ENCODE measurements around the gene BICD2.

The BICD2 gene

GRCh38 chr9:92710368-92710767 is 54.3 kb downstream of the BICD2 start:
- peaks cover 47% of the 10 kb centered on the region for H3K36me3 Mint-ChIP-seq (ENCODE audit: low read depth)
- H3K9me3 Mint-ChIP-seq: no peaks in the 10 kb centered on the region
- no peak overlapping the region for H3K27ac Mint-ChIP-seq
- H3K4me3 Mint-ChIP-seq: no peak overlapping the region
- peaks cover 30% of the 10 kb centered on the region for H3K4me1 Mint-ChIP-seq (ENCODE audit: low read depth)
- no peaks in the 10 kb centered on the region for H3K27me3 Mint-ChIP-seq

GRCh38 chr9:92709954-92710353 is 54.7 kb downstream of the BICD2 start:
- peaks cover 30% of the 10 kb centered on the region for H3K4me1 Mint-ChIP-seq (ENCODE audit: low read depth)
- H3K27ac Mint-ChIP-seq: no peak overlapping the region
- no peak overlapping the region for H3K4me3 Mint-ChIP-seq
- H3K9me3 Mint-ChIP-seq: no peaks in the 10 kb centered on the region
- H3K27me3 Mint-ChIP-seq: no peaks in the 10 kb centered on the region
- peaks cover 47% of the 10 kb centered on the region for H3K36me3 Mint-ChIP-seq (ENCODE audit: low read depth)

DNA sequence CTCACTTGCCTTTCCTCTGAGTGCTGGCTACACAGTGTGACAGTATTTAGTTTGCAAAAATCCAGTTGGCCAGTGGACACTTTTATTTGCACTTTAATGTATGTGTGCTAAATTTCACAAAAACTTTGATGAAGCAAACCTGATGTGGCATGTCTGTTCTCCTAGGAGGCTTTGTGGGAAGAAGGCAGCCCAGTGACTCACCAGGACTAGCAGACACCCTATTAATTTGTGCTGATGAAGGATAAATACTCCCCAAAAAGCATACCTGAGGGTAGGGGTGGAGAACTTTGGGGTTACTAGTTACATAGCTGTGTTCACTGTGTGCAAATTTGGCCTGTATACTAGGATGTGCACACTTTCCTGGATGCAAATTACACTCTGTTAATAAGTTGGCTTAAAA is 55.4 kb downstream of the BICD2 start:
- Mint-ChIP-seq H3K9me3 (no peaks in the 10 kb centered on the region), H3K4me3 (no peak overlapping the region), H3K27me3 (no peaks in the 10 kb centered on the region), H3K4me1 (ENCODE audit: low read depth) (peaks cover 30% of the 10 kb centered on the region), H3K36me3 (ENCODE audit: low read depth) (peaks cover 48% of the 10 kb centered on the region), H3K27ac (no peak overlapping the region)

DNA sequence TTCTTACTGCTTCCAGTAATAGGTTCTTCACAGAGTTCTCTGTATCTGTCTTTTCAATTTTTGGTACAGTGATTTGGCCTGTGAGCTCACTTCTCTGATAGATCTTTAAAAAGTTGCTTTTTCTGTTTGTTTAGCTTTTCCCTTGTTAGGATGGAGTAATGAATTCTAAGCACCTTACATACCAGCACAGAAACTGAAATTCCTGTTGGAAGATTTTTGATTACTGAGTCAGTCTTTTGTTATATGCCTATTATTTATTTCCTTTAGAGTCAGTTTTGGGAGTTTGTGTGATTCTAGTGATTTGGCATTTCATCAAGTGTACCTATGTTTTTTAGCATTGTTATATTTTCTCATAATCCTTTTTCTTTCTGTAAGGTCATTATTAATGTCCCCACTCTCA is 57.1 kb downstream of the BICD2 start:
- Mint-ChIP-seq H3K4me3 (no peak overlapping the region), H3K36me3 (ENCODE audit: low read depth) (peaks cover 40% of the 10 kb centered on the region), H3K27me3 (no peaks in the 10 kb centered on the region), H3K4me1 (ENCODE audit: low read depth) (peaks cover 26% of the 10 kb centered on the region), H3K9me3 (no peaks in the 10 kb centered on the region), H3K27ac (no peak overlapping the region)

DNA sequence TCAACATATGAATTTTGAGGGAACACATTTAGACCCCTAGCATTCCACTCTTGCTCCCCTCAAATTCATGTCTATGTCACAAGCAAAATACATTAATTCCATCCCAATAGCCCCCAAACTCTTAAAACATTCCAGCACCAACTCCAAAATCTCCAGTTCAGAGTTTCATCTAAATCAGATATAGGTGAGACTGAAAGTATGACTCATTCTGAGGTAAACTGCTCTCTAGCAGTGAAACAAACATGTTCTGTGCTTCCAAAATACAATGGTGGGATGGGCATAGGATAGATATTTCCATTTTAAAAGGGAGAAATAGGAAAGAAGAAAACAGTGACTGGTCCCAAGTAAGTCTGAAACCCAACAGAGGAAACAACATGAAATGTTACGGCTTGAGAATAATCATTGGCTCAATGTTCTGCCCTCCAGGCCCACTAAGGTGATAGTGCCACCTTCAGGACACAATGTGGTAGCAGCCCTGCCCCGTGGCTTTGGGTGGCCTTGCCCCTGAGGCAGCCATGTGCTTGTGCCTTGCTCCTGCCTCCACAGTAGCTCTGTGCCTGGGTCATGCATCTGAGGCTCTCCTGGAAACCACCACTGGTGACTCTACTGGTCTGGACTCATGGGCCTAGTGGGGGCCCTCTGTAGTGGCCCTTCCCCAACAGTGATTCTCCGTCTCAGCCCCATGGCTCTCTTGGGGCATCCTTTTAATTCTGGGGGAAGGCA is 58.3 kb downstream of the BICD2 start:
- peaks cover 14% of the 10 kb centered on the region for H3K4me1 Mint-ChIP-seq (ENCODE audit: low read depth)
- no peaks in the 10 kb centered on the region for H3K9me3 Mint-ChIP-seq
- no peaks in the 10 kb centered on the region for H3K27me3 Mint-ChIP-seq
- peaks cover 30% of the 10 kb centered on the region for H3K36me3 Mint-ChIP-seq (ENCODE audit: low read depth)
- H3K4me3 Mint-ChIP-seq: no peak overlapping the region
- H3K27ac Mint-ChIP-seq: no peak overlapping the region

DNA sequence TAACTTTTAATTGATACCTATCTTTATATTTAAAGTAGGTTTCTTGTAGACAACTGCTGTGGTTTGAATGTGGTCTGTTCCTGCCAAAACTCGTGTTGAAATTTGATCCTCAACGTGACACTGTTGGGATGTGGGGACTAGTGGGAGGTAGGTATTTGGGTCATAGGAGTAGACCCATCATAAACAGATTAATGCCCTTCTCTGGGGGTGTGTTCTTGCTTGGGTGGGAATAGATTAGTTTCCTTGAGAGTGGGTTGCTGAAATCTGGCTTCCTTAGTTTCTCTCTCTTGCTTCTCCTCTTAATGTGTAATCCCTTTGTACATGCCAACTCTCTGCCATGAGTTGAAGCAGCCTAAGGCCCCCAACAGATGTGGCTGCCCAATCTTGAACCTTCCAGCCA is 60.1 kb downstream of the BICD2 start:
- Mint-ChIP-seq H3K27ac (no peak overlapping the region), H3K4me1 (ENCODE audit: low read depth) (peaks cover 13% of the 10 kb centered on the region), H3K27me3 (no peaks in the 10 kb centered on the region), H3K4me3 (no peak overlapping the region), H3K9me3 (no peaks in the 10 kb centered on the region), H3K36me3 (ENCODE audit: low read depth) (peaks cover 19% of the 10 kb centered on the region)

GRCh38 chr9:92696619-92697018 is 68.0 kb downstream of the BICD2 start:
- peaks cover 13% of the 10 kb centered on the region for H3K27me3 Mint-ChIP-seq
- H3K36me3 Mint-ChIP-seq (ENCODE audit: low read depth): peaks cover 18% of the 10 kb centered on the region
- no peaks in the 10 kb centered on the region for H3K4me1 Mint-ChIP-seq (ENCODE audit: low read depth)
- H3K27ac Mint-ChIP-seq: no peak overlapping the region
- H3K4me3 Mint-ChIP-seq: no peak overlapping the region
- peaks cover 42% of the 10 kb centered on the region for H3K9me3 Mint-ChIP-seq

DNA sequence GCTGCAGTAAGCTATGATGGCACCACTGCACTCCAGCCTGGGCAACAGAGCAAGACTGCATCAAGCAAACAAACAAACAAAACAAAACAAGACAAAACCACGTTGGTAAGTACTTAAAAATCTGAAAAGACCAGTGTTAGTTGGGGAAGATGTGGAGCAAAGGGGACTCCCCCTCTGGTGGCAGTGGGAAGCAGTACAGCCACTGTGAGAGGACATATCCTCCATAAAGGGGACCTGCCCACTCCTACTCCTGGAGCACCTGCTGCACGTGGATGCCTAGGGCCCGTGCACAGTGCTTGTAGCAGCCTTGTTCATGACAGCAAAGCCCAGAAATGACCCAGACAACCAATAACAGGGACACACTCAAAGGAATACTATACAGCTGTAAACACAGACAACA is 77.7 kb downstream of the BICD2 start:
- H3K27ac Mint-ChIP-seq: no peak overlapping the region
- no peak overlapping the region for H3K4me3 Mint-ChIP-seq
- no peaks in the 10 kb centered on the region for H3K27me3 Mint-ChIP-seq
- H3K9me3 Mint-ChIP-seq: peaks cover 13% of the 10 kb centered on the region
- no peaks in the 10 kb centered on the region for H3K4me1 Mint-ChIP-seq (ENCODE audit: low read depth)
- no peaks in the 10 kb centered on the region for H3K36me3 Mint-ChIP-seq (ENCODE audit: low read depth)

- Mint-ChIP-seq H3K4me3 (no peak overlapping the region), H3K9me3 (peaks cover 4% of the 10 kb centered on the region), H3K27ac (no peak overlapping the region), H3K27me3 (no peaks in the 10 kb centered on the region), H3K36me3 (ENCODE audit: low read depth) (no peaks in the 10 kb centered on the region), H3K4me1 (ENCODE audit: low read depth) (no peaks in the 10 kb centered on the region)
These were observed 79.6 kb downstream of the BICD2 start for GRCh38 chr9:92685022-92685421.

- no peaks in the 10 kb centered on the region for H3K9me3 Mint-ChIP-seq
- no peak overlapping the region for H3K4me3 Mint-ChIP-seq
- no peaks in the 10 kb centered on the region for H3K4me1 Mint-ChIP-seq (ENCODE audit: low read depth)
- H3K27me3 Mint-ChIP-seq: no peaks in the 10 kb centered on the region
- no peaks in the 10 kb centered on the region for H3K36me3 Mint-ChIP-seq (ENCODE audit: low read depth)
- no peak overlapping the region for H3K27ac Mint-ChIP-seq
These were observed 82.4 kb downstream of the BICD2 start for GRCh38 chr9:92682269-92682668.

- Mint-ChIP-seq H3K4me3 (no peak overlapping the region), H3K27me3 (no peaks in the 10 kb centered on the region), H3K4me1 (ENCODE audit: low read depth) (no peaks in the 10 kb centered on the region), H3K36me3 (ENCODE audit: low read depth) (no peaks in the 10 kb centered on the region), H3K9me3 (no peaks in the 10 kb centered on the region), H3K27ac (no peak overlapping the region)
These were observed 84.2 kb downstream of the BICD2 start for GRCh38 chr9:92680166-92681119.

GRCh38 chr9:92679413-92680165 is 85.0 kb downstream of the BICD2 start:
- no peaks in the 10 kb centered on the region for H3K4me1 Mint-ChIP-seq (ENCODE audit: low read depth)
- H3K4me3 Mint-ChIP-seq: no peak overlapping the region
- no peaks in the 10 kb centered on the region for H3K36me3 Mint-ChIP-seq (ENCODE audit: low read depth)
- H3K27me3 Mint-ChIP-seq: no peaks in the 10 kb centered on the region
- H3K9me3 Mint-ChIP-seq: no peaks in the 10 kb centered on the region
- H3K27ac Mint-ChIP-seq: no peak overlapping the region

DNA sequence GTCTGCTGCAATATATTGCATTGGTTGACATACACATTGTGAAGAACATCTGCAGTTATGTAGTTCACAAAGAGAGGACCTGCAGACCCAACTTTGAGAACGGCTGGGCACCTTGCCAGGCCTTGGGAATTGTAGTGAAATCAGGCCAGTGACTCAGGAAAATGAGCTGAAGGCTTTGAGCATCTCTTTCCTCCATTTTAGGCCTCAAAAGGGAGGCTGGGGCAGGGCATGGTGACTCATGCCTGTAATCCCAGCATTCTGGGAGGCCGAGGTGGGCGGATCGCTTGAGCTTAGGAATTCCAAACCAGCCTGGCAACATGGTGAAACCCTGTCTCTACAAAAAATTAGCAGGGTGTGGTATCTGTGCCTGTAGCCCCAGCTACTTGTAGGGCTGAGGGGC is 93.3 kb downstream of the BICD2 start:
- Mint-ChIP-seq H3K36me3 (ENCODE audit: low read depth) (peaks cover 28% of the 10 kb centered on the region), H3K9me3 (no peaks in the 10 kb centered on the region), H3K27ac (no peak overlapping the region)

DNA sequence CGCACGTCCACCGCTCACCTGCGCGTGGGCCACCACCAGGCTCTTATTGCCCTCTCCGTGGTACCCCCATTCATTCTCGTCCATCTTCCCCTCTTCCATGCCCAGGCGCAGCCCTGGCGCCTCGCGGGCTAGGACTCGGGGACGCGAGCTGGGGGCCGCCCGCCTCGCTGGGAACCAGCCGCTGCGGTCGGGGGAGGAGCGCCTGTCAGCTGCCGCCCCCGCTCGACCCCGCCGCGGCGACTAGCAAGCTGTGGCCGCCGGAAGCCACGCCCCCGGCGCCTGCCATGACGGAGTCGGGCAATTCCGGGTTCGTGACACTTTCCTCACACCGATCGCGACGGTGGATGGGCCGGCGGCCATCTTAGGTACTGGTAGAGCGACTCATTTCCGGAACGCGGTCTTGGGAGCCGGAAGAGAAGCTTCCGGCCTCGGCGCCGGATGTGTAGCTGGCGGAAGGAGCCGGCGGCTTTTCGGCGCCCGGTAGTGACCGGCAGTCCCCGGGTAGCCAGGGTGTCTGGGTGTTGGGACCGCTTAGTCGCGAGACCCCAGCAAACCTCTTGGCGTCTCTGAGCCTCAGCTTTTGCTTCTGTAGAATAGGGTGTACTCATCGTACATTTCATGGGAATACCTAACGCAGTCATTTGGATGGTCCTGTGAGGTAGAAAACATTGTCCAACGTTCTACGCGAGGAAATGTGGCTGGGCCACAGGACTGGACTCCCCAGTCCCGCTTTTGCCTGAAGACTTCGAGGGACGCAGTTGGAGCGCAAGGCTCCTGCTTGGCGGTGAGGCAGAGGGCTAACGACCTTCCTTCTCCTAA is 94.5 kb downstream of the BICD2 start, which contains the start of gene IPPK:
Gene IPPK, minus strand, starts transcription at position 242 of the 819 bp plus-strand sequence. Its CDS starts 143 bp downstream, at position 99.
- Mint-ChIP-seq H3K9me3 (no peaks in the 10 kb centered on the region), H3K27me3 (no peaks in the 10 kb centered on the region), H3K27ac (peak within 1 kb of the TSS; percentile 90), H3K4me3 (peak within 1 kb of the TSS; percentile 94), H3K4me1 (ENCODE audit: low read depth) (peaks cover 37% of the 10 kb centered on the region), H3K36me3 (ENCODE audit: low read depth) (peaks cover 35% of the 10 kb centered on the region)

More for the DNA sequence above, 93.3 kb downstream of the BICD2 start:
- Mint-ChIP-seq H3K4me1 (ENCODE audit: low read depth) (peaks cover 28% of the 10 kb centered on the region), H3K4me3 (peak overlapping the region; percentile 94), H3K27me3 (no peaks in the 10 kb centered on the region)

Measured in stimulated activated naive CD8-positive, alpha-beta T cell treated with anti-CD3 and anti-CD28 coated beads, Interleukin-15, Interleukin-2, amounts not matched to agents 100 ng/mL and 50 ng/mL, for 24 hours (primary cell).